Measurements from ENCODE around the gene SYTL5. TPM values are rescaled to one million over a fixed set of nuclear protein-coding genes. Genes with fewer than 3 reads are reported as not detected.

The SYTL5 gene
- total RNA-seq, 1 donor from 2014 or later: 2.4 TPM

GRCh38 chrX:38138900-38139299 is 132.5 kb downstream of the SYTL5 start:
- no peak for DNase-seq (ENCODE audit: low read depth)

- DNase-seq (ENCODE audit: low read depth): peak; percentile 22
These were observed 136.3 kb downstream of the SYTL5 start for GRCh38 chrX:38142610-38143009.

GRCh38 chrX:38149016-38149415 is 142.7 kb downstream of the SYTL5 start:
- DNase-seq (ENCODE audit: low read depth): peak; percentile 29

GRCh38 chrX:38150993-38151392 is 144.6 kb downstream of the SYTL5 start:
- no peak for DNase-seq (ENCODE audit: low read depth)

- DNase-seq (ENCODE audit: low read depth): peak; percentile 66
These were observed 145.1 kb downstream of the SYTL5 start for GRCh38 chrX:38151441-38151840.

- no peak for DNase-seq (ENCODE audit: low read depth)
These were observed 148.0 kb downstream of the SYTL5 start for GRCh38 chrX:38154340-38154739.

GRCh38 chrX:38154818-38155217 is 148.5 kb downstream of the SYTL5 start:
- DNase-seq (ENCODE audit: low read depth): no peak

GRCh38 chrX:38156838-38157237 is 150.5 kb downstream of the SYTL5 start:
- no peak for DNase-seq (ENCODE audit: low read depth)

- no peak for DNase-seq (ENCODE audit: low read depth)
These were observed 156.8 kb downstream of the SYTL5 start for GRCh38 chrX:38163193-38163592.

GRCh38 chrX:38165023-38165422 is 158.7 kb downstream of the SYTL5 start:
- no peak for DNase-seq (ENCODE audit: low read depth)

- no peak for DNase-seq (ENCODE audit: low read depth)
These were observed 160.2 kb downstream of the SYTL5 start for GRCh38 chrX:38166478-38167083.

GRCh38 chrX:38170556-38170955 is 164.2 kb downstream of the SYTL5 start:
- DNase-seq (ENCODE audit: low read depth): no peak

GRCh38 chrX:38172596-38172995 is 166.2 kb downstream of the SYTL5 start:
- DNase-seq (ENCODE audit: low read depth): no peak

GRCh38 chrX:38175139-38175538 is 168.8 kb downstream of the SYTL5 start:
- DNase-seq (ENCODE audit: low read depth): peak; percentile 29

- no peak for DNase-seq (ENCODE audit: low read depth)
These were observed 172.0 kb downstream of the SYTL5 start for GRCh38 chrX:38178396-38178795.

Other genes starting within 250 kb of the SYTL5 start
- 0.15 and 0.17 TPM in 2 replicates for gene CYBB, start 226.5 kb upstream of the SYTL5 start, total RNA-seq
- gene DYNLT3, start 159.0 kb upstream of the SYTL5 start, total RNA-seq: 49.9 and 79.0 TPM in 2 replicates
- gene SRPX, start 214.3 kb downstream of the SYTL5 start, total RNA-seq: 5.9 and 8.3 TPM in 2 replicates